T-cell (primary cell): ENCODE results near the gene CKMT2. TPM values are rescaled to one million over a fixed set of nuclear protein-coding genes. Genes with fewer than 3 reads are reported as not detected.

Experiments
- ATAC-seq, 4 experiments: fragments of 200-7000 bp in 3 of 4; fragments of 150-1000 bp in 1 of 4; cut with Tn5 transposase; replicated peaks in 1 of 4; 1 replicate in 3 of 4; 2 replicates in 1 of 4; pipeline ENCODE4 v1.10.0; 2021; ENCODE audit warnings: moderate library complexity in 3 of 4, mild to moderate bottlenecking in 2 of 4, moderate number of reproducible peaks in 1 of 4
- CTCF ChIA-PET, 2 donors: fragments of 300-600 bp; sonication (Branson Sonifier 250); formaldehyde crosslinking; loops; one replicate each; lab custom pipeline; 2022; ENCODE audit warnings: antibody characterized with exemption in 2 of 2; lab: Charles Lee
- POLR2A ChIA-PET, 2 donors: fragments of 300-600 bp; sonication (Branson Sonifier 250); formaldehyde crosslinking; loops; one replicate each; lab custom pipeline; 2022; ENCODE audit warnings: antibody characterized with exemption in 2 of 2; lab: Charles Lee
- DNase-seq, 35 experiments: peaks; one replicate each; pipeline versions ENCODE4 v3.0.0 to v3.0.0-alpha.2; 2013 to 2023
- H3K27ac ChIP-seq: one replicate; pipeline ENCODE4 v1.5.1; 2013; ENCODE audit warnings: low read length
- H3K27me3 ChIP-seq, 2 experiments: replicated peaks in 1 of 2; 1 replicate in 1 of 2; 2 replicates in 1 of 2; pipeline versions ENCODE4 v1.6.1 to v1.7.0; 2013; ENCODE audit warnings: low read length in 1 of 2, mixed read lengths in 1 of 2; ENCODE audit not compliant: control insufficient read depth in 2 of 2, insufficient read depth in 2 of 2; ENCODE audit errors: extremely low read depth in 1 of 2
- H3K36me3 ChIP-seq, 2 donors: 1 replicate in 1 of 2; 2 replicates in 1 of 2; pipeline versions ENCODE4 v1.6.1 to v1.7.0; 2013; ENCODE audit warnings: low read length in 1 of 2; ENCODE audit not compliant: control insufficient read depth in 2 of 2, insufficient read depth in 1 of 2; ENCODE audit errors: extremely low read depth in 1 of 2
- H3K4me1 ChIP-seq, 2 experiments: 1 replicate in 1 of 2; 2 replicates in 1 of 2; pipeline versions ENCODE4 v1.6.1 to v1.7.0; 2013; ENCODE audit warnings: low read length in 2 of 2, mixed read lengths in 1 of 2; ENCODE audit not compliant: insufficient read depth in 2 of 2, control insufficient read depth in 1 of 2; ENCODE audit errors: extremely low read depth in 1 of 2
- H3K4me3 ChIP-seq, 2 donors: 1 replicate in 1 of 2; 2 replicates in 1 of 2; pipeline versions ENCODE4 v1.5.1 to v1.7.0; 2013; ENCODE audit warnings: mild to moderate bottlenecking in 2 of 2, low read length in 1 of 2, moderate library complexity in 1 of 2; ENCODE audit not compliant: control insufficient read depth in 1 of 2; ENCODE audit errors: extremely low read depth in 1 of 2
- H3K9me3 ChIP-seq: 2 replicates; pipeline ENCODE4 v1.7.0; 2013
- H3K27ac Mint-ChIP-seq, 2 donors: one replicate each; pipeline ENCODE4 v1.8.0; 2020 to 2021; ENCODE audit warnings: mild to moderate bottlenecking in 2 of 2, mixed read lengths in 2 of 2
- H3K27me3 Mint-ChIP-seq, 2 donors: one replicate each; pipeline ENCODE4 v1.8.0; 2021 to 2022; ENCODE audit warnings: mixed read lengths in 2 of 2
- H3K36me3 Mint-ChIP-seq: one replicate; pipeline ENCODE4 v1.8.0; 2021; ENCODE audit warnings: mixed read lengths
- H3K4me1 Mint-ChIP-seq, 3 donors: one replicate each; pipeline ENCODE4 v1.8.0; 2020 to 2022; ENCODE audit warnings: mixed read lengths in 3 of 3, mild to moderate bottlenecking in 1 of 3
- H3K4me3 Mint-ChIP-seq, 3 donors: one replicate each; pipeline ENCODE4 v1.8.0; 2020 to 2022; ENCODE audit warnings: mild to moderate bottlenecking in 3 of 3, mixed read lengths in 3 of 3, moderate library complexity in 3 of 3
- H3K9me3 Mint-ChIP-seq, 3 donors: one replicate each; pipeline ENCODE4 v1.8.0; 2020 to 2022; ENCODE audit warnings: mixed read lengths in 3 of 3
- WGBS: methylation state at CpG from one replicate; pipeline ENCODE4 v1.1.5; 2013; ENCODE audit warnings: missing lambda C conversion rate; ENCODE audit not compliant: insufficient coverage; 5-methylcytosine and 5-hydroxymethylcytosine counted together
- total RNA-seq, 35 experiments: library from RNA in 6 of 35; stranded (reverse) in 6 of 35; fragments of 120-200 nt in 1 of 35; gene quantifications; one replicate each; pipeline versions ENCODE4 v1.2.1 to v1.2.4 and lab custom pipeline; 2013 to 2026

The CKMT2 gene
- total RNA-seq, 5 donors from 2014 or later (not counting 1 experiment from before 2014, with no cell fraction given), result 0.38 to 0.58 (median 0.40) TPM; not detected in 2

DNA sequence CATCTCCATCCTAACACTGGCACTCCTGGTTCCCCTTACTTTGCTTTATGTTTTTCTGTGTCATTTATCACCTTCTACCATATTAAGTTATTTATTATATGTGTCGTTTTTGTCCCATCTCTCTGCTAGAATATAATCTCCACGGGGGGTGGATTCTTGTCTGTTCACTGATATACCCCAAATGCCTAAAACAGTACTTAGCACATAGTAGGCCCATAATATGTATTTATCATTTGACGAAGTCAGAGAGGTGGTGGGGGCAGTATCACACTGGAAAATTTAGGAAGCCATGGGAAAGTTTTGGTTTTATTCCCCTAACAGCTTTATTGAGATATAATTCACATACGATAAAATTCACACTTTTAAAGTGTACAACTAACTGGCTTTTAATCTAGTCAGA is 82.7 kb downstream of the CKMT2 start:
- Mint-ChIP-seq H3K27ac (no peak overlapping the region), H3K4me1 (no peaks in the 10 kb centered on the region), H3K9me3 (no peaks in the 10 kb centered on the region), H3K27me3 (no peaks in the 10 kb centered on the region), H3K36me3 (peaks cover 36% of the 10 kb centered on the region), H3K4me3 (no peak overlapping the region)
- Histone ChIP-seq H3K27me3 (no peaks in the 10 kb centered on the region), H3K36me3 (peaks cover 0 to 16% of the 10 kb centered on the region in 2 donors), H3K9me3 (no peaks in the 10 kb centered on the region), H3K4me3 (no peak overlapping the region), H3K4me1 (no peaks in the 10 kb centered on the region), H3K27ac (no peak overlapping the region)
- WGBS, result 100% methylated on average over 1 of the region's 4 CpGs
- ChIA-PET POLR2A (no interaction called here), CTCF (interaction anchor here in 1 of 2 donors (0.6 kb wide), 1 partner anchor 29 kb away, joined by 3 read pairs; no protein-coding TSS in a partner anchor)
- DNase-seq, result no peak
- no peak for ATAC-seq

Other genes with a start within 250 kb of the CKMT2 start
- 10 to 100 TPM; 15.9 to 25.7 (median 22.3) TPM for gene ZCCHC9, start 68.3 kb downstream of the CKMT2 start, total RNA-seq
- under 1 TPM in 1 of 5 donors, not detected in 4; 0.22 TPM for gene ACOT12, start 160.8 kb downstream of the CKMT2 start, total RNA-seq